ENCODE measurements around the gene DNER.
"Not testable (repeated sequence)": the region's sequence is repeated elsewhere in the genome, so short reads cannot be mapped to it uniquely, and the experiment has no call there.

DNER gene, protein sequence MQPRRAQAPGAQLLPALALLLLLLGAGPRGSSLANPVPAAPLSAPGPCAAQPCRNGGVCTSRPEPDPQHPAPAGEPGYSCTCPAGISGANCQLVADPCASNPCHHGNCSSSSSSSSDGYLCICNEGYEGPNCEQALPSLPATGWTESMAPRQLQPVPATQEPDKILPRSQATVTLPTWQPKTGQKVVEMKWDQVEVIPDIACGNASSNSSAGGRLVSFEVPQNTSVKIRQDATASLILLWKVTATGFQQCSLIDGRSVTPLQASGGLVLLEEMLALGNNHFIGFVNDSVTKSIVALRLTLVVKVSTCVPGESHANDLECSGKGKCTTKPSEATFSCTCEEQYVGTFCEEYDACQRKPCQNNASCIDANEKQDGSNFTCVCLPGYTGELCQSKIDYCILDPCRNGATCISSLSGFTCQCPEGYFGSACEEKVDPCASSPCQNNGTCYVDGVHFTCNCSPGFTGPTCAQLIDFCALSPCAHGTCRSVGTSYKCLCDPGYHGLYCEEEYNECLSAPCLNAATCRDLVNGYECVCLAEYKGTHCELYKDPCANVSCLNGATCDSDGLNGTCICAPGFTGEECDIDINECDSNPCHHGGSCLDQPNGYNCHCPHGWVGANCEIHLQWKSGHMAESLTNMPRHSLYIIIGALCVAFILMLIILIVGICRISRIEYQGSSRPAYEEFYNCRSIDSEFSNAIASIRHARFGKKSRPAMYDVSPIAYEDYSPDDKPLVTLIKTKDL

DNA sequence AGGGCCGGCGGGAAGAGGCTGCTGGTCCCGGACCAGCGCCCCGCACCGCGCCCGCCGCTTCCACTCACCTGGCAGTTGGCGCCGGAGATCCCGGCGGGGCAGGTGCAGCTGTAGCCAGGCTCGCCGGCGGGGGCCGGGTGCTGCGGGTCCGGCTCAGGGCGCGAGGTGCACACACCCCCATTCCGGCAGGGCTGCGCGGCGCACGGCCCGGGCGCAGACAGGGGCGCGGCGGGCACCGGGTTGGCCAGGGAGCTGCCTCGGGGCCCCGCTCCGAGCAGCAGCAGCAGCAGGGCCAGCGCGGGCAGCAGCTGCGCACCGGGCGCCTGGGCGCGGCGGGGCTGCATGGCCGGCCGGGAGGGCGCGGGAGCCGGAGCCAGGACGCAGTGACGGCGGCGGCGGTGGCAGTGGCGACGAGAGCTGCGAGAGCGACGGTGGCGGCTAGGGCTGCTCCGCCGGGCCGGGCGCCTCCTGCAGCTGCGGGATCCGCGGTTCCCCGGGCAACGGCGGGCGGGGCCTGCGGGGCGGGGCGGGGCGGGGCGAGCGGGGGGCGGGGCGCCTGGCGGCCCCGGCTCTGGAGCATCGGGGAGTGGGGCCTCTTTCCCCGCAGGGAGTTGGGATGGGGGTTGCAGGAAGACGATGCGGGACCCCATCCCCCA lies at the start of gene DNER:
TSS of gene DNER (minus strand) at position 476 of the 656 bp plus-strand sequence. CDS start at position 344, 132 bp downstream.
- peak; percentile 79 for DNase-seq

DNA sequence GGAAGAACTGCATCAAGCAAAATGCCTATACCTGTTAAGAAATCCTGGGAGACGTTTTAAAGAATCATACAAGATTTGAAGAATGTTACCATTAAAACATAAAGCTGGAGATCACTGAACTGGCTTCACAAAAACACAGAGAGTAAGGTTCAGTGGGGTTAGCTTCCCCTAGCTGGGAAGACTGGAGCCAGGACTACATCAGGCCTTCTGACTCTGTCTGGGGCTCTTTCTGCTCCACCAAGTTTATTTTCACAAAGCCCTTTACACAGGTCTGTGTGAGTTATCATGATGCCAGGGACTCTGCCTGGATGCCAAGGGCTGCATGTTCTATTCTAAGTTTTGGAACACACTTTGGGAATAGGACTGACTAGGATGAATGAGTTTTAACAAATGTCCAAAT lies 47.3 kb upstream of the DNER start:
- DNase-seq = no peak

DNA sequence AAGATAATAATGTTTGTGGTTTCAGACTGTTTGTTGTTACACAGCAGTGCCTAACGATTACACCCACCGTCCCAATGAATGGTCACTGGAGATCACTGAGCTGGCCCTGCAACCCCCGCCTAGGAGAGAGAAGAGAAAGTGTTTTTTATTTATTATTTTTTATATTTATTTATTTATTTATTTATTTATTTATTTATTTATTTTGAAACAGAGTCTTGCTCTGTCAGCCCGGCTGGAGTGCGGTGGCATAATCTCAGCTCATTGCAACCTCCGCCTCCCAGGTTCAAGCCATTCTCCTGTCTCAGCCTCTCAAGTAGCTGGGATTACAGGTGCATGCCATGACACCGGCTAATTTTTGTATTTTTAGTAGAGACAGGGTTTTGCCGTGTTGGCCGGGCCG lies 43.1 kb upstream of the DNER start:
- DNase-seq = not testable (repeated sequence)

DNA sequence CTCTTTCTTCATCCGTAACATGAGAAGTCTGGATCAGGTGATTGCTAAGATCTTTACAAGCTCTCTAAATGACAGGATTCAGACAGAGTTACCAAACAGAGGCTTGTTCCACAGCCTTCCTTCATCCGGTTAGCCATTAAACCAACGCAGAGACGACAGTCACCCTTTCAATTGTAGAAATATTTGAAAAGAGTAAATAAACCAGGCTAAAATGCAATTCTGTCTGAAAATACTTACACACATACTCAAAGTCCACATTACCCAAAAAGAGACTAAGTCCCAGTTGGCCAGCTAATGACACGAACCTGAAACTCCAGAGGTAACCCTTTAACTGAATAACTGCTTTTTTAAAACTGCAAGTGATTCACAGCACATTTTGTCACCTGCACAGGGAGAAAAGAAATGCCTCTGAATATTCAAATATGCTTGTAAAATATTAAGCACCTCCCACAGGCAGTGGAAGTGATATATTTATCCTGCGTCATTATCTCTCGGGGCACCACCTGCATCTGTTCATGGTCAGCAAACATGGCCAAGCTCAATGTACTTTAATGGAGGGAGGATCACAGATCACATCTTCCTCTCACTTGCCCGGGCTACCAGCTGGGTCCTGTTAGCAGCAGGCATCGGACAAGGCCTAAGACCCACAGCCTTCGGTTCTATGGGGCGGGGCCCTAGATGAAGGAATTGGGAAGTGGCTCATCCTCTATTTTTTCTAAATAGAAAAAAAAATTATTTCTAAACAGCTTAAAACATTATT lies 38.8 kb upstream of the DNER start:
- DNase-seq = no peak

DNA sequence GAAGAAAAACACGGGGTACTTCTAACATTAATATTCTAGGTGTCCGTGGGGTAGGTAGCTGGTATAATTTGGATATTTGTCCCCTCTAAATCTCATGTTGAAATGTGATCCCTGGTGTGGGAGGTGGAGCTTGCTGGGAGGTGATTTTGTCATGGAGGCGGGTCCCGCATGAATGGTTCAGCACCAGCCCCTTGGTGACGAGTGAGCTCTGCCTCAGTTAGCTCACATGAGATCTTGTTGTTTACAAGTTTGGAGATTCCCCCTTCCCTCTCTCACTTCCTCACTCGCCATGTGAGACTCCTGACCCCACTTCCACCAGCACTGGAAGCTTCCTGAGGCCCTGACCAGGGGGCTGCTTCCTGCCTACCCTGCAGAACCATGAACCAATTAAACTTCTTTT lies 35.4 kb upstream of the DNER start:
- DNase-seq = no peak

DNA sequence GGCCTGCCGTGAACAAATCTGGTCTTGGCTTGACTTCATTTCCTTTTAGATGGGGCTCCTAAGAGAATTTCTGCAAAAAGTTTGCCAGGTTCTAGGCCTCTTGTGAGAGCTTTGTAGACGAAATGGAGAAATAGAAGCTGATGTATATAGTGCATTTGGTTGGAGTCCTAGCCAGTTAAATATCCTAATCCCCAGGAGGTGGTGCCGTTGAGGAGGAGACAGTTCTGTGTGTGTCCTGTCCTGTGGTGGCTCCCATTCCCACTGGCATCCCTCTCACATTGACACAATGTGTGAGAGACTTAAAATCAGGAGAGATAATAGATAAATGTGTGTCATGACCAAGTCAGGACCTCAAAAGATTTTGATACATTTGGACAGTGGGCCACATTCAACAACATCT lies 34.6 kb upstream of the DNER start:
- no peak for DNase-seq

DNA sequence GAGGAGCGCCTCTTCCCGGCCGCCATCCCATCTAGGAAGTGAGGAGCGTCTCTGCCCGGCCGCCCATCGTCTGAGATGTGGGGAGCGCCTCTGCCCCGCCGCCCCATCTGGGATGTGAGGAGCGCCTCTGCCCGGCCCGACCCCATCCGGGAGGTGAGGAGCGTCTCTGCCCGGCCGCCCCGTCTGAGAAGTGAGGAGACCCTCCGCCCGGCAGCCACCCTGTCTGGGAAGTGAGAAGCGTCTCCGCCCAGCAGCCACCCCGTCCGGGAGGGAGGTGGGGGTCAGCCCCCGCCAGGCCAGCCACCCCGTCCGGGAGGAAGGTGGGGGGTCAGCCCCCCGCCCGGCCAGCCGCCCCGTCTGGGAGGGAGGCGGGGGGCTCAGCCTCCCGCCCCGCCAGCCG lies 28.3 kb upstream of the DNER start:
- DNase-seq = not testable (repeated sequence)

DNA sequence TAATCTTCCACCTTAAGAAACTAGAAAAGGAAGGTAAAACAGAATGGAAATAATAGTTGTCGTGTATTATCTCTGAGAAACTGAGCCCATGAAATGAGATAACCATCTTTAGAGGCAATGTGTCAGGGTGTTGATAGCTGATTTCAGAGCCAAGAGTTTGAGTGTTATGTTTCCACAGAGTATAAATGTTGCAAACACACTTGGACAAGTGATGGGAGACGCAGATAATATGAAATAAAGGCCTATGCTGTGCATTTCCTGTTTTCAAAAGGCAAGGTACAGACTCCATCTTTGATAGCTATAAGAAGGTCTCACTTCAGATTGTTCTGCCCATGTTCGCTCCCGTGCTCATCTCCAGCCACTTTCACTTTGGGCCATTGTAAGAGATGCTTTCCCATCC lies 25.9 kb upstream of the DNER start:
- DNase-seq = no peak

DNA sequence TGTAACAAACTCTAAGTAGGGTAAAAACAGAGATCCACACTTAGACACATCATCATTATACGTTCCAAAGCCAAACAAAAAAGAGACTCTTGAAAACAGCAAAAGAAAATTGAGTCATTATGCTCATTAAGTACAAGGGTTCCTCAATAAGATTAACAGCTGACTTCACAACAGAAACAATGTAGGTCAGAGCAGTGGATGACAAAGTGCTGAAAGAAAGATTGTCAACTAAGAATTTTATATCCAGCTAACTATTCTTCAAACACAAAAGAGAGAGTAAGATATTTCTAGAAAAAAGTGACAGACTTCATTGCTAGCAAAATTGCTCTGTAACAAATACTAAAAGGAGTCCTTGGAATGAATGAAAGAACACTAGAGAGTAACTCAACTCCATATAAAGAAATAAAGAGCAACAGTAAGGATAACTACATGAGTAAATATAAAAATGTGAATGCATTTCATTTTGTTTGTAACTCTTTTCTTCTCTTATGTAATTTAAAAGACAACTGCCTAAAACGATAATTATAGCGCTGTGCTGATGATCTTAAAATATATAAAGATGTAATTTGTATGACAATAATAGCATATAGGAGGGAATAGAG lies 23.8 kb upstream of the DNER start:
- DNase-seq = no peak

DNA sequence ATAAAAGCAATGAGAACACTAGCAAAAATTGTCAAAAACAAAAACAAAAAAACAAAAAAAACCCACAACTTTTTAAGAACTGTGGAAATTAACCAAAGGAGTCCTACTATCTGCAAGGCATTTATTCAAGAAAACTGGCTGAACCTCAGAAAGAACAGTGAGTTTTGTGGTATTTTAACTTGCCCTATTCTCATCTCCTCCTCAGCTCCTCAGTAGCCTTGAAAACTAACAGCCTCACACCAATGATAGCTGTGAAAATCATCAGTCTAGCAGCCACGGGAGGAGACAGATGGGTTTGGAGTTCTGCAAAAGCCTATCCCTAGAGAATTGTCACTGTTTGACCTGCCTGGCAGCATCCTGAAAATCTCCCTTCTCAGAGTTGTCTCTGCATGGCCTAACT lies 20.1 kb upstream of the DNER start:
- no peak for DNase-seq

DNA sequence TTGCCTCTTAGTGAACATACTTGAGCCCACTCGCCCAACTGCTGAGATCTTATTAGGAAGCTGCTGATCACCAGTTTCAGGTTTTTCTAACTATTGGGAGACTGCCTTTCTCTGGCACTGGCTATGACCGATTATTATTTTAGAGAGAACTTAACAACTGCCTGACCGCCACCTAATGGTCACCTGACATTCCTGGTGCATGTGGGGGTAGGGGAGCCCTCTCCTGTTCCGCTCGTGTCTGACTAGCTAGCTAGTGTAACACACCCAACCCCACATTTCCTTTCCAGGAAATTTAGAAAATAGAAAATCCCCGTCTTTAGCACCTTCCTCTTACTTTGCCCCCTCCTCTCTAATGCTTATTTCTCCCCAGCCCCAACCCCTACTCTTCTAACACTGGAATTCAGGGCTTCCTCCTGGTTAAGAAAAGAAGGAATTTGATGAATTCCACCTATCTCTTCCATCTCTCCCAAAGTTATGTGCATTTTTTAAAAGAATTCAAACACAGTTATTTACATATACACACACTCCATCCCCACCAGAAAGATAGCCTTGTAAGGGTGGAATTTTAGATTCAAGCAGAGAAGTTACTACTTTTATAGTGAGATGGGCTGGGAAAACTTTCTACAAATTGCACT lies 19.4 kb upstream of the DNER start:
- no peak for DNase-seq

DNA sequence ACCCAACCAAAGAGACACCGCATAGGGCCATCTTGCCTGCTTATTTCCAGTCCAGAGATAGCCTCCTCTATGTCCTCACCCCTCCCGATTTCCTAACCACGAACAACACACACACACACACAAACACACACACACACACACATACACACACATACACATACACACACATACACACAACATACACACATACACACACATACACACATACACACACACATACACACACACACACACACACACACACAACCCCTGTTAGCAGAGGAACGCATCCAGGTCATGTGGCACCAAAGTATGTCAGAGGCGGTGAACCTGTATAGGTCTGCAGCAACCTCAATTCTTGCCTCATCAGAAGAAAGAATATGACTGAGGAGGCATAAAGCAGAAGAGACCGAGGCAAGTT lies 18.5 kb upstream of the DNER start:
- DNase-seq = no peak

DNA sequence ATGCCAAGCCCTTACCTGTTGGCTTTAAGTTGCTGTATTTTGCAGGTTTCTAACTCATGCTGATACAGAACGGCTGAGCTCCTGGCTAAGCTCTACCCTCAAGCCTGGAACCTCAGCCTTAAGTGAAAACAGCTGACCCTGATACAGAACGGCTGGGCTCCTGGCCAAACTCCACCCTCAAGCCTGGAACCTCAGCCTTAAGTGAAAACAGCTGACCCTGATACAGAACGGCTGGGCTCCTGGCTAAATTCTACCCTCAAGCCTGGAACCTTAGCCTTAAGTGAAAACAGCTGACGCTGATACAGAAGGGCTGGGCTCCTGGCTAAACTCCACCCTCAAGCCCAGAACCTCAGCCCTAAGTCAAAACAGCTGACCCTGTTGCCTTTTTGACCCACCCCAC lies 17.6 kb upstream of the DNER start:
- no peak for DNase-seq

DNA sequence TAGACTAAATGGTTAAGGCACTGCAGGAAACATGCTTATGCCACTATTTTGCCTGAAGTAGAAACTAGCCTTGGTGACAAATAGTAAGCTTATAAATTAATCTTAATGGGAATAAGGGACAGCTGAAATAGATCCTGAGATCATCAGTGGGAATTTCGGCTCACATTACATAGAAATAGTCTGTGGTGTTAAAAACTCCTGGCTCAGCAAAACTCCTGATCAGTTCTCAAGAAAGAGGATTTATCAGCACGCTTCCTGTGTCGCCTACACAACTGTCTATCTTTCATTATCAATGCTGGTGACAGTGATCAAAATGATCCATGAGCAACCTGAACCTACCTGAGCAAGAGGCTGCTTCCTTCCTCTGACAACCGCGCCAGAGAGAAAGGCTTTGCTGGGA lies 17.0 kb upstream of the DNER start:
- DNase-seq = no peak

DNA sequence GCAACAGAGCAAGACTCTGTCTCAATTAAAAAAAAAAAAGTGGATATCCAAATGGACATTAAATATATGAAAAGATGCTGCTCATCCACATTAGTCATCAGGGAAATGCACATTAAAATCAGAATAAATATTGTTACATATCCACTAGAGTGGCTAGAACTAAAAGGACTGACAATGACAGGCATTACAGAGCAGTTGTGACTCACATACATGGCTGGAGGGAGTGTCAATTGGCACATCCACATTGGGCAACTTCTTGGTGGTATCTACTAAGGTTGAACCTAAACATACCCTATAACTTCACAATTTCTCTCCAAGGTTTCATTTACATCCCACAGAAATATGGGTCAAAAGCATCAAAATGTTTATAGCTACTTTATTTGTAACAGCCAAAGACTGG lies 14.0 kb upstream of the DNER start:
- no peak for DNase-seq

DNA sequence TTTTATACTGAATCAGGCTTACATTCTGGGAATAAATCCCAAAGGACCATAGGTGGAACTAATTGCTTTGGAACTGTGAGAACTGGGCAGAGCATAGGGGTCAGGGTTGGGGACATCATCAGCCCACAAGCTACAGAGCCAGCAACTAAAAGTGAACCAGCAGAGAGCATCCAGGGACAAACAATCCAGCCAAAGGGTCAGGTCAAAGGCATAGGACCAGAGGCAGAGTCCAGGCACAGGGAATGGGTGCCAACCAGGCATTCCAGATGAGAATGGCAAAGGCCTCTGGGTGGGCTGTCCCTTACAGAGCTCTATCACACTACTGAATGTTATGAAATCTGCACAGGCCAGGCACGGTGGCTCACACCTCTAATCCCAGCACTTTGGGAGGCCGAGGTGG lies 12.3 kb upstream of the DNER start:
- no peak for DNase-seq

DNA sequence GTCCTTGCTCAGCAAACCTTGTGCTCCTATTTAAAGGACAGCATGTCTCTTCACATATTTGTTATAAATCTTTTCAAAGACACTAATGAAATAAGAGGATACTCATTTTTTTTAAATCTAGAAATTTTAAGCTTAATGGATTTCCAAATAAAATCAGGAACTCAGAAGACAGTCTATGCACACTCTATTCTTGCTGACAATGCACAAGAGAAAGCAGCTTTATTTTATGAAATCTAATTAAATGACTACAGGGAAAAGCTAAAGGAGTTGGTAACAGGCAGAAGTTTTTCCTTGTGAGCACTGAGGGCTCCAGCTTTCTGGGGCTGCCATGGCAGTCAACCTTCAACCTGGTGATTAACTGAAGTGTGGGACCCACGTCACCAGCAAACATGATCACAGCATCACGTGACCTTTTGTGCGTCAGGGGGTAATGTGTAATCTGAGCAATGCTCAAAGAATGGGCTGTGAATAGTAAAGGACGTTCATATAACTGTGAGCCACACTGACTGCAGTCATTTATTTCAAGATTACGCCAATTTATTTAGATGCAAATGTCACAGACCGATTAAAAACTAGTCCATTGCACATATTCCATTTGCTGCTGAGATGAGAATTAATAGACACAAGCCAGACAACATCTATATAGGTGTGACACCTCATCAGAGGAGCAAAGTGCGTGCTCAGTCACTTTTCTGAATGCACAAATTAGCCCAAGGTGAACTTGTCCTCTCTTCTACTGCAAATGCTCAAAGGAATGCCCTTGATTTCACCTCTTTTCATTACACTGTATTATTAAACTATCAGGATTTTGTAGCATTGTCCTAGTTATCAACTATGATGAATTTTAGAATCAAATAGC lies 11.6 kb upstream of the DNER start:
- no peak for DNase-seq

DNA sequence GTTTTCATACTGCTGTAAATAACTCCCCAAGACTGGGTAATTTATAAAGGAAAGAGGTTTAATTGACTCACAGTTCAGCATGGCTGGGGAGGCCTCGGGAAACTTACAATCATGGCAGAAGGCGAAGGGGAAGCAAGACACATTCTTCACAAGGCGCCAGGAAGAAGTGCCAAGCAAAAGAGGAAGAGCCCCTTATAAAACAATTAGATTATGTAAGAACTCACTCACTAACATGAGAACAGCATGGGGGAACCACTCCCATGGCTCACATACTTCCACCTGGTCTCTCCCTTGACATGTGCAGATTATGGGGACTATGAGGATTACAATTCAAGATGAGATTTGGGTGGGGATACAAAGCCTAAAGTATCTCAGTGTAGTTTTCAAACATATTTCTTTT lies 8.8 kb upstream of the DNER start:
- DNase-seq = not testable (repeated sequence)

DNA sequence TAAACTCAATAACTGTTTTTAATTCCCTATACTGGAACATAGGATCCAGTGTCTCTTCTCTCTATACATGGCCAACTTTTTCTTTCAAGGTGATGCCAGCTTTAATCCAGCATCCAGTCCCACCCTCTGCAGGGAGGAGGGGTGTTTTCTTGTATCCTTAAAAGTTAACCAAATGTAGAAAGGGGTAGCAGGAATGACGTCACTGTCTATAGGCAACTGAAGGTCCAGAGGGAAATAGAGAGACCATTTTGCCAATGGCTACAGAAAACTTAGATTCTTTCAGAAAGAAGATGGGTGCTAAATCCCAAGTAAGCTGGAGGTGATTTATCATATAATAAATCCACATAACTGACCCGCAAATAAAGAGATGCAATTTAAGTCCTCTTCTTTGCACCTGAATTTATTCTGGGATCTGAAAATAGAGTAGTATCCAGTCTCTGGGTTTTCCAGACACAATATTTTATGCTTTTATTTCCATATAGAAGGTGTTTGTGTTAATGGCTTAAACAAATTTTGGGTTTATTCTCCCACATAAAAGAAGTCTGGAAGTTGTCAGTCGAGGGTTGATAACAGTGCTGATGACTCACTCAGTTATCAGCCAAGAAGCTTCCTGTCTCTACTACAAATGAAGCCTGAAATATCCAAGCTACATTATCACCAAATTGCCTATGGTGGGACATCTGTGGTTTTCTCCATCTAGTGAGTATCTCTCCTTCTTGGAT lies 5.7 kb upstream of the DNER start:
- no peak for DNase-seq

DNA sequence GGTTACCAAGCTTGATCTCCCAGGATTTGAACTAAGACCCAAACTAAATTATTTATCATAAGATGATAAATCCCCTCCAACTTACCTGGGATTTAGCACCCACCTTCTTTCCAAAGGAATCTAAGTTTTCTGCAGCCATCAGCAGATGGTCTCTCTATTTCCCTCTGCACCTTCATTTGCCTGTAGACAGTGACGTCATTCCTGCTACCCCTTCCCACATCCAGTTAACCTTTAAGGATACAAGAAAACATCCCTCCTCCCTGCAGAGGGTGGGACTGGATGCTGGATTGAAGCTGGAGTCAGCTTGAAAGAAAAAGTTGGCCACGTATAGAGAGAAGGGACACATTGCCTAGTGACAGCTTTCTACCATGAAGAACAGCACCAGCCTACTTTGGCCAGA lies 3.7 kb upstream of the DNER start:
- DNase-seq = no peak
